IMR-90 (cell line): ENCODE data around the gene ADGRG1. TPM values are rescaled to one million over a fixed set of nuclear protein-coding genes. Genes with fewer than 3 reads are reported as not detected.

ENCODE experiments used
- ATAC-seq: fragments of 200-7000 bp; cut with Tn5 transposase; 2 replicates; pipeline ENCODE4 v1.9.1; 2020; ENCODE audit warnings: low read depth, mild to moderate bottlenecking, moderate library complexity
- BruUV-seq: library from RNA; stranded (reverse); fragments of 400-500 nt; replicated peaks from 2 replicates; lab custom pipeline; 2021; lab: Mats Ljungman, UMichigan
- CTCF ChIA-PET: fragments of 300-600 bp; formaldehyde crosslinking; extraction: SDS; loops from one replicate; lab custom pipeline; 2021; ENCODE audit warnings: antibody characterized with exemption; lab: Yijun Ruan, JAX
- POLR2A ChIA-PET: fragments of 300-600 bp; sonication (Branson Sonifier 250); formaldehyde crosslinking; loops from one replicate; lab custom pipeline; 2022; ENCODE audit warnings: antibody characterized with exemption; ENCODE audit not compliant: unreplicated experiment; lab: Charles Lee
- DNase-seq: peaks from one replicate; pipeline ENCODE4 v3.0.0; 2013
- H2AFZ ChIP-seq: replicated peaks from 2 replicates; pipeline ENCODE3; 2013; ENCODE audit warnings: low read length, mild to moderate bottlenecking; ENCODE audit not compliant: poor library complexity
- H2AK5ac ChIP-seq: 2 replicates; pipeline ENCODE4 v1.6.1; 2013; ENCODE audit warnings: low read depth, low read length, inconsistent platforms
- H2AK9ac ChIP-seq: replicated peaks from 2 replicates; pipeline ENCODE3; 2013; ENCODE audit warnings: mild to moderate bottlenecking, low read depth, low read length, moderate library complexity; ENCODE audit not compliant: poor library complexity
- H2BK120ac ChIP-seq: 2 replicates; pipeline ENCODE4 v1.6.1; 2013; ENCODE audit warnings: low read depth, low read length, inconsistent platforms
- H2BK15ac ChIP-seq: 3 replicates; pipeline ENCODE4 v1.6.1; 2013; ENCODE audit warnings: low read depth, low read length, inconsistent platforms
- H2BK20ac ChIP-seq: 2 replicates; pipeline ENCODE4 v1.6.1; 2013; ENCODE audit warnings: low read depth, mild to moderate bottlenecking, inconsistent platforms, low read length, moderate library complexity
- H2BK5ac ChIP-seq: 2 replicates; pipeline ENCODE4 v1.6.1; 2013; ENCODE audit warnings: mild to moderate bottlenecking, low read depth, low read length, inconsistent platforms; ENCODE audit not compliant: poor library complexity, severe bottlenecking
- H3K14ac ChIP-seq: replicated peaks from 2 replicates; pipeline ENCODE4 v1.6.1; 2013; ENCODE audit warnings: low read depth, low read length, inconsistent platforms
- H3K18ac ChIP-seq: 2 replicates; pipeline ENCODE4 v1.6.1; 2013; ENCODE audit warnings: low read depth, low read length, control low read depth
- H3K23ac ChIP-seq: 2 replicates; pipeline ENCODE4 v1.6.1; 2013; ENCODE audit warnings: low read depth, low read length, inconsistent platforms
- H3K27ac ChIP-seq: 2 replicates; pipeline ENCODE4 v1.5.1; 2013; ENCODE audit warnings: mild to moderate bottlenecking, control low read depth, low read length; ENCODE audit not compliant: insufficient read depth
- H3K27me3 ChIP-seq: 2 replicates; pipeline ENCODE4 v1.6.1; 2013; ENCODE audit warnings: low read length; ENCODE audit not compliant: control insufficient read depth, insufficient read depth
- H3K36me3 ChIP-seq: 2 replicates; pipeline ENCODE4 v1.6.1; 2013; ENCODE audit warnings: low read length, mixed read lengths; ENCODE audit not compliant: control insufficient read depth, insufficient read depth
- H3K4ac ChIP-seq: 2 replicates; pipeline ENCODE4 v1.6.1; 2013; ENCODE audit warnings: low read depth, low read length, inconsistent platforms
- H3K4me1 ChIP-seq: 2 replicates; pipeline ENCODE4 v1.6.1; 2013; ENCODE audit warnings: low read length, mixed read lengths; ENCODE audit not compliant: control insufficient read depth, insufficient read depth
- H3K4me2 ChIP-seq: 2 replicates; pipeline ENCODE4 v1.6.1; 2013; ENCODE audit warnings: low read depth, mild to moderate bottlenecking, control low read depth, low read length, moderate library complexity
- H3K4me3 ChIP-seq: 2 replicates; pipeline ENCODE4 v1.5.1; 2013; ENCODE audit warnings: low read depth, mild to moderate bottlenecking, control low read depth, low read length, moderate library complexity; ENCODE audit not compliant: insufficient read depth
- H3K56ac ChIP-seq: 2 replicates; pipeline ENCODE4 v1.6.1; 2013; ENCODE audit warnings: low read length, inconsistent platforms; ENCODE audit not compliant: insufficient read depth; ENCODE audit errors: extremely low read depth
- H3K79me1 ChIP-seq, 2 experiments: 2 replicates each; pipeline ENCODE4 v1.6.1; 2013; ENCODE audit warnings: low read length in 2 of 2, inconsistent platforms in 1 of 2, low read depth in 1 of 2
- H3K9ac ChIP-seq: 2 replicates; pipeline ENCODE4 v1.6.1; 2013; ENCODE audit warnings: low read depth, low read length, control low read depth
- H3K9me1 ChIP-seq: 2 replicates; pipeline ENCODE4 v1.6.1; 2013; ENCODE audit warnings: low read length, inconsistent platforms; ENCODE audit not compliant: insufficient read depth
- H3K9me3 ChIP-seq: 2 replicates; pipeline ENCODE4 v1.6.1; 2013; ENCODE audit warnings: low read length; ENCODE audit not compliant: control insufficient read depth, insufficient read depth
- H4K20me1 ChIP-seq: 2 replicates; pipeline ENCODE4 v1.6.1; 2013; ENCODE audit warnings: low read length, inconsistent platforms; ENCODE audit not compliant: insufficient read depth
- H4K5ac ChIP-seq: 2 replicates; pipeline ENCODE4 v1.6.1; 2013; ENCODE audit warnings: mild to moderate bottlenecking, low read depth, low read length, control low read depth
- H4K8ac ChIP-seq, 2 experiments: 2 replicates each; pipeline ENCODE4 v1.6.1; 2013; ENCODE audit warnings: low read depth in 2 of 2, low read length in 2 of 2, control low read depth in 1 of 2, inconsistent platforms in 1 of 2
- H4K91ac ChIP-seq: 2 replicates; pipeline ENCODE4 v1.6.1; 2013; ENCODE audit warnings: low read depth, low read length, inconsistent platforms; ENCODE audit not compliant: insufficient read depth
- BHLHE40 ChIP-seq: fragments of 150-350 bp; IDR thresholded peaks from 2 replicates; pipeline ENCODE4 v1.6.1; 2016; ENCODE audit warnings: mild to moderate bottlenecking, low read depth, low read length
- CHD1 ChIP-seq: IDR thresholded peaks from 2 replicates; pipeline ENCODE4 v1.6.1; 2012; ENCODE audit warnings: low read depth, low read length, improper control_type of control experiment
- MAZ ChIP-seq: IDR thresholded peaks from 2 replicates; pipeline ENCODE4 v1.6.1; 2012; ENCODE audit warnings: low read depth, mild to moderate bottlenecking, low read length, improper control_type of control experiment, moderate library complexity, borderline replicate concordance
- MXI1 ChIP-seq: IDR thresholded peaks from 2 replicates; pipeline ENCODE4 v1.6.1; 2012; ENCODE audit warnings: low read depth, mild to moderate bottlenecking, low read length, moderate library complexity, borderline replicate concordance
- POLR2A ChIP-seq: IDR thresholded peaks from 2 replicates; pipeline ENCODE4 v1.6.1; 2012; ENCODE audit warnings: mild to moderate bottlenecking, low read depth, low read length
- SMC3 ChIP-seq: fragments of 150-350 bp; IDR thresholded peaks from 2 replicates; pipeline ENCODE4 v1.6.1; 2016; ENCODE audit warnings: low read depth, mild to moderate bottlenecking, antibody characterized with exemption, low read length, moderate library complexity
- WGBS, 2 experiments: methylation state at CpG; one replicate each; pipeline versions ENCODE4 v1.1.5 to v1.1.7; 2013; ENCODE audit warnings: missing lambda C conversion rate in 2 of 2; ENCODE audit not compliant: insufficient read length in 1 of 2; ENCODE audit errors: extremely low coverage in 2 of 2; 5-methylcytosine and 5-hydroxymethylcytosine counted together
- dilution Hi-C: fragments of 300-500 bp; cut with HindIII; formaldehyde crosslinking; loops from one replicate; pipeline ENCODE4 v1.14.3; 2018; ENCODE audit warnings: low sequenced_read_pairs; ENCODE audit not compliant: unreplicated experiment
- in situ Hi-C: fragments of 300-500 bp; cut with MboI; formaldehyde crosslinking; loops from 3 replicates; pipeline ENCODE4 v1.14.3; 2019; ENCODE audit warnings: low sequenced_read_pairs, inconsistent platforms, mixed read lengths
- intact Hi-C: fragments of 100-400 bp; cut with micrococcal nuclease; formaldehyde crosslinking; loops from 2 replicates; pipeline ENCODE4 v1.10.0; 2022
- polyA plus RNA-seq, 3 experiments: library from polyadenylated mRNA; depleted of rRNA; stranded (reverse); fragments of >200 nt; gene quantifications; 2 replicates each; pipeline ENCODE4 v1.2.3, GENCODE V29; 2012; ENCODE audit warnings: low replicate concordance in 1 of 3
- total RNA-seq: library from RNA; depleted of rRNA; stranded (reverse); fragments of >200 nt; gene quantifications from 2 replicates; pipeline ENCODE4 v1.2.3, GENCODE V29; 2012

ADGRG1 gene
- total and polyA plus RNA-seq, 2 of the 4 experiments (the other 2 are of a cell fraction): 0.90 to 8.4 TPM

GRCh38 chr16:57600952-57601580 is 27.4 kb upstream of the ADGRG1 start:
- Histone ChIP-seq H3K18ac (no peak overlapping the region), H2BK15ac (no peak overlapping the region), H2BK120ac (no peak overlapping the region), H2BK20ac (no peak overlapping the region), H2AFZ (no peak overlapping the region), H3K56ac (no peak overlapping the region), H2AK9ac (no peak overlapping the region), H4K8ac (no peak overlapping the region), H3K9ac (no peak overlapping the region), H4K91ac (no peak overlapping the region), H3K9me3 (no peaks in the 10 kb centered on the region), H3K27me3 (peaks cover 28% of the 10 kb centered on the region), H2BK5ac (no peak overlapping the region), H3K4me1 (no peaks in the 10 kb centered on the region), H3K23ac (no peak overlapping the region), H3K27ac (no peak overlapping the region), H3K14ac (no peak overlapping the region), H3K4me3 (no peak overlapping the region), H2AK5ac (0 out of 2 replicates have a peak overlapping the region, but pooled peaks have one; percentile 15), H3K4me2 (no peak overlapping the region), H4K20me1 (no peaks in the 10 kb centered on the region), H3K79me1 (no peaks in the 10 kb centered on the region), H3K36me3 (no peaks in the 10 kb centered on the region), H4K5ac (no peak overlapping the region), H3K9me1 (no peaks in the 10 kb centered on the region; the same call in 1 of the 2 replicates), H3K4ac (no peak overlapping the region)
- intact Hi-C loops (loop anchor here (2.0 kb wide), 1 partner anchor 48 kb away; no protein-coding TSS in a partner anchor), in situ Hi-C loops (loop anchor here (5.0 kb wide), 1 partner anchor 41 kb away; no protein-coding TSS in a partner anchor), dilution Hi-C loops (no loop called here)
- CTCF ChIA-PET: interaction anchor here (1.5 kb wide), 1 partner anchor 10 kb away, joined by 4 read pairs; no protein-coding TSS in a partner anchor
- 100% methylated on average over 1 of the region's 2 CpGs; no CpG with 5 or more reads in 1 of the 2 experiments for WGBS, 2 experiments
- DNase-seq (no peak), ATAC-seq (no peak)
- POLR2A ChIA-PET: no interaction called here
- BruUV-seq: no TSS peak
- no peak for TF ChIP-seq BHLHE40
- TF ChIP-seq MXI1: no peak
- TF ChIP-seq POLR2A: no peak
- no peak for TF ChIP-seq SMC3
- TF ChIP-seq CHD1: no peak
- no peak for TF ChIP-seq MAZ
